HG02571 (cell line): ENCODE results near the gene WIPF2.
A peak's percentile ranks its signal among the peaks of the same experiment; 100 is the strongest.
"Not testable (repeated sequence)": the region's sequence is repeated elsewhere in the genome, so short reads cannot be mapped to it uniquely, and the experiment has no call there.

Experiments used
- ATAC-seq: cut with Tn5 transposase; IDR thresholded peaks from one replicate; pipeline ENCODE4 v1.9.1; 2021; ENCODE audit warnings: mild to moderate bottlenecking, moderate library complexity; ENCODE audit not compliant: unreplicated experiment

WIPF2 gene

GRCh38 chr17:40191237-40192208, 27.6 kb upstream of the WIPF2 start:
- peak; percentile 57 for ATAC-seq

- ATAC-seq = no peak
Observed at GRCh38 chr17:40192961-40193360, 26.1 kb upstream of the WIPF2 start.

- no peak for ATAC-seq
Observed at GRCh38 chr17:40194821-40195220, 24.3 kb upstream of the WIPF2 start.

- no peak for ATAC-seq
Observed at GRCh38 chr17:40197550-40197949, 21.6 kb upstream of the WIPF2 start.

GRCh38 chr17:40197965-40198456, 21.1 kb upstream of the WIPF2 start:
- ATAC-seq = not testable (repeated sequence)

GRCh38 chr17:40198576-40198975, 20.5 kb upstream of the WIPF2 start:
- no peak for ATAC-seq

- no peak for ATAC-seq
Observed at GRCh38 chr17:40203131-40203530, 16.0 kb upstream of the WIPF2 start.

GRCh38 chr17:40206193-40206592, 12.9 kb upstream of the WIPF2 start:
- ATAC-seq = not testable (repeated sequence)

- no peak for ATAC-seq
Observed at GRCh38 chr17:40209404-40210093, 9.6 kb upstream of the WIPF2 start.

GRCh38 chr17:40213914-40214313, 5.2 kb upstream of the WIPF2 start:
- ATAC-seq = not testable (repeated sequence)

- ATAC-seq = no peak
Observed at GRCh38 chr17:40218006-40218739, 931 bp upstream of the WIPF2 start.

- ATAC-seq = no peak
Observed at GRCh38 chr17:40219594-40220338, 662 bp downstream of the WIPF2 start.

GRCh38 chr17:40224718-40225550, 5.8 kb downstream of the WIPF2 start:
- ATAC-seq = no peak

GRCh38 chr17:40229146-40229545, 10.0 kb downstream of the WIPF2 start:
- ATAC-seq = not testable (repeated sequence)

- ATAC-seq = no peak
Observed at GRCh38 chr17:40230670-40231069, 11.6 kb downstream of the WIPF2 start.

- not testable (repeated sequence) for ATAC-seq
Observed at GRCh38 chr17:40231928-40232327, 12.8 kb downstream of the WIPF2 start.

GRCh38 chr17:40241252-40241834, 22.2 kb downstream of the WIPF2 start:
- no peak for ATAC-seq

- no peak for ATAC-seq
Observed at GRCh38 chr17:40242774-40243173, 23.7 kb downstream of the WIPF2 start.

GRCh38 chr17:40243761-40244160, 24.7 kb downstream of the WIPF2 start:
- no peak for ATAC-seq
